COLO829 (cell line): Measurements from ENCODE around the gene C1orf50.

Source experiments
- DNase-seq: peaks from one replicate; pipeline ENCODE4 v3.0.0; 2012; ENCODE audit warnings: low spot score

The C1orf50 gene

GRCh38 chr1:42759114-42759513 is 7.9 kb upstream of the C1orf50 start:
- no peak for DNase-seq

DNA sequence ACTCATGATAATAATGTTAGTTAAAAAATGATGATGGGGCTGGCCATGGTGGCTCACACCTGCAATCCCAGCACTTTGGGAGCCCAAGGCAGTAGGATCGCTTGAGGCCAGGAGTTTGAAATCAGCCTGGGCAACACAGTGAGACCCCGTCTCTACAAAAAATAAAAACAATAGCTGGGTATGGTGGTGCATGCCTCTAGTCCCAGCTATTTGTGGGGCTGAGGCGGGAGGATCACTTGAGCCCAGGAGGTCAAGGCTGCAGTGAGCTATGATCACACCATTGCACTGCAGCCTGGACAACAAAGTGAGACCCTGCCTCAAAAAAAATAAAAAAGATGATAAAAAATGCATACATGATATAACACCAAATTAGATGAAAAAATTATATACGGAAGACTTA is 5.5 kb upstream of the C1orf50 start:
- no peak for DNase-seq

- DNase-seq, result no peak
Observed at GRCh38 chr1:42762269-42762668, 4.8 kb upstream of the C1orf50 start.

- no peak for DNase-seq
Observed at GRCh38 chr1:42765269-42765668, 1.8 kb upstream of the C1orf50 start.

- peak; percentile 58 for DNase-seq
Observed at GRCh38 chr1:42765832-42766740, 963 bp upstream of the C1orf50 start.

DNA sequence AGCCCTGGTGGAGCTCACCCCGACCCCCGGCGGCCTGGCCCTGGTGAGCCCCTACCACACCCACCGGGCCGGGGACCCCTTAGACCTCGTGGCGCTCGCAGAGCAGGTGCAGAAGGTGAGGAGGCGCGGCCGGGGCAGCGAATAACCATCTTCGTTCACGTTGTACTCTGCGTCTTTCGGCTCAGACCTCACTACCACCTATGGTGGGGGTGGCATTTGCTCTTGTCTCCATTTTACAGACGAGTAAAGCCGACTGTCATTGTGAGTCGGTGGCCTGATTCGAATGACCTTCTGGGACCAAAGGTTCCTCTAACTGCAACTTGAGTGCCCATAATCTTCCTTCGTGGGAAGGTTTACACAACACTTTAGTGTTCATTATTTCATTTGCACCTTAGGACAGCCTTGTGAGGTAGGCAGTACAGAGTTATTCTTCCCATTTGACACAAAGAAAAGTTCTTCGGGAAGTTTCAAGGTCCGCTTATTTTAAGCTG is 506 bp downstream of the C1orf50 start:
- DNase-seq, result no peak

GRCh38 chr1:42768172-42768571 is 1.1 kb downstream of the C1orf50 start:
- no peak for DNase-seq

- DNase-seq, result no peak
Observed at GRCh38 chr1:42769811-42770210, 2.8 kb downstream of the C1orf50 start.

DNA sequence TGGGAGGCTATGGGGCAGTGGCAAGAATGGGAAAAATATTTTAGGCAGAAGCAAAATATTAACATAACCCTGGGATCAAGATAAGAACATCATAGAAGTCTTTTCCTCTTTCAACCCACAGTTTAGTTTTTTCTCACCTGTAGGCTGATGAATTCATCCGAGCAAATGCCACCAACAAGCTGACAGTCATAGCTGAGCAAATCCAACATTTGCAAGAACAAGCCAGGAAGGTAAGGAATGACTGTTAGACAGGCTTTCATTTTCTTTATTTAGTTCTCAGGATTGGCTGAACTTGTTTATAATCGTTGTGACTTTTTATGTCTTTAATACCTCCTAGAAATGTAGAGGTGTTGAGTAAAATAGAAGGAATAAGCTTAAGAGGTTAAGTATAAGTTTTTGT is 6.4 kb downstream of the C1orf50 start:
- DNase-seq, result no peak

DNA sequence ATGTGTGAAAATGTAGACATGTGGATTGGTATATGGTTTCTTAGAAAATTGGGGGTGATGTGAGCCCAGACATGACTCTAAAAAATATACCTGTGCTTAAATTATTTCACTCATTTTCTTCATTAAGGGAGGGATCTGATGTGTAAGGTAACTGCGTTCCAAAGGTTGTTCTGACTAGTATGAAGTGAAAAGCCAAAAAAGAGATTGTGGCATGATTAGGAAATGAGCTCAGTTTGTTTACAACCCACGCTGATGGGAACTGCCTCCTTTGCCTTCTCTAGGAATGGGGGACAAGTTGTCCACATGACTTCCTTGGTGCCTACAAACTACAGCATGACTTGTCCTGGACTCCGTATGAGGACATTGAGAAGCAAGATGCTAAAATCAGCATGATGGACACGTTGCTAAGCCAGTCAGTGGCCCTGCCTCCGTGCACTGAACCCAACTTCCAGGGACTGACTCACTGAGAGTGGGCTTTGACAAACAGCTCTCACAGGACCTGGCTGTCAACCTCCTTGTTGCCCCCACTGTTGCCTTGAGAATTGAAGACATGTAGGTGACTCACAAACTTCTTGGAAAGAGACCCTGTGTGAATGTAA is 8.0 kb downstream of the C1orf50 start:
- DNase-seq, result no peak

- DNase-seq, result no peak
Observed at GRCh38 chr1:42776502-42776901, 9.5 kb downstream of the C1orf50 start.

DNA sequence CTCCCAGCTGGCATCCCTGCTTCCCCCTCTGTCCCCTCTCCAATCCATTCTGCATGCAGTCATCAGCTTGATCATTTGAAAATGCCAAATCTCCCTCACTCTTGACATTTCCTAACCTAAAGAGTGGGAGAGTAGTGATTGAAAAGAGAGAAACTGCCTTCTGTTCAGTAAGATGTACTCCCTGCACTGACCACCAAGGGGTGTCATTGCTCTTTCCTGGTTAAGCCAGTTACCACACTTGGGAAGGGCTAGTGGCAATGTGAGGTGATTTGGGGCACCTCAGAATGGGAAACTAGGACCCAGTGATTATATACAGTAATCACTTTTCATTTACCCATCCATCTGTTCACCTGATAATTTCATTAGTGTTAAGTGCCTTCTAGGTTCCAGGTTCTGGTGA is 10.8 kb downstream of the C1orf50 start:
- DNase-seq, result peak; percentile 41

DNA sequence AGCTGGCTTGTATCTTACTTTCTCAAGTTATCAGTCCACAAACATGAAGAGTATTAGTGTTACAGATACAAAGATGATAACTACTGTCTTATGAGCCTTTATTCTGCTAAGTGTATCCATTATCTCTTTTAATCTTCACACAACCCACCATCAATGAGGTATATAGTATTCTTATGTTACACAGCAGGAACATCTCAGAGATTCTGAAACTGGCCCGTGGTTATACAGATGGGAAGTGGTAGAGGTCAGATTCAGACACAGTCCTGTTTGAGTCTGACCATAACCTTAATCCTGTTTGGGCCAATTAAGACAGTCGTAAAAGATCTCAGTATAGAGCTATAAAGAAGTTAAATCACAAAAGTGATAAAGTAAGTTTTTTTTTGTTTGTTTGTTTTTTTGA is 12.7 kb downstream of the C1orf50 start:
- DNase-seq, result no peak

DNA sequence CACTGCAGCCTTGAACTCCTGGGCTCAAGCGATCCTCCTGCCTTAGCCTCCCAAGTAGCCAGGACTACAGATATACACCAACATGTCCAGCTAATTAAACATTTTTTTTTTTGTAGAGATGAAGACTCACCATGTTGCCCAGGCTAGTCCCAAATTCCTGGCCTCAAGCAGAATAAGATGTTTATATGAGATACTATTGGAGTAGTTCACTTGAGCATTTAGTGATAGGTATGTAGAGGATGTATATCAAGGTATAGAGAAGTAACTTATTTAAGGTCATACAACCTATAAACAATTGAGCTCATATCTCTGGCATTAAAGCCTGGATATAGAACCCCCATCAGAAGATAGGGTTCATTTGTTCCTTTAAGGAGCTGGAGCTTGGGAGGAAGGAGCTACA is 13.1 kb downstream of the C1orf50 start:
- no peak for DNase-seq

- no peak for DNase-seq
Observed at GRCh38 chr1:42783092-42783491, 16.0 kb downstream of the C1orf50 start.

DNA sequence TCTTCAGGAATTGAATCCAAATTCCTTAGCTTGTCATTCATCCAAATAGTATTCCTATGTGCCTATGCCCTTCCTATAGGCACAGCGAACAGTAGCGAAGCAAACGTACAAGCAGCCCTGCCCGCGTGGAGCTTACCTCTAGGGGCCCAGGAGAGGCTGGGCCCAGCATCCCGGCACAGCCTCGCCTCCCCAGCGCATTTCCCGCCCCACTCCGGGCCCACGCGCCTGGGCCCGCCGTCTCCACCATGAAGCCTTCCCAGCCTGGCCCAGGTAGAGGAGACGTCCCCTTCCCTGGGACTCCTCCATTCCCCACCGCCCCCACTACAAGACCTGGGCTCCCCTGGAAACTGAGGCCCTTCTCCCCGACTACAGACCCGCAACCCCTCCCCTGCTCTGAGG is 17.5 kb downstream of the C1orf50 start:
- DNase-seq, result no peak

DNA sequence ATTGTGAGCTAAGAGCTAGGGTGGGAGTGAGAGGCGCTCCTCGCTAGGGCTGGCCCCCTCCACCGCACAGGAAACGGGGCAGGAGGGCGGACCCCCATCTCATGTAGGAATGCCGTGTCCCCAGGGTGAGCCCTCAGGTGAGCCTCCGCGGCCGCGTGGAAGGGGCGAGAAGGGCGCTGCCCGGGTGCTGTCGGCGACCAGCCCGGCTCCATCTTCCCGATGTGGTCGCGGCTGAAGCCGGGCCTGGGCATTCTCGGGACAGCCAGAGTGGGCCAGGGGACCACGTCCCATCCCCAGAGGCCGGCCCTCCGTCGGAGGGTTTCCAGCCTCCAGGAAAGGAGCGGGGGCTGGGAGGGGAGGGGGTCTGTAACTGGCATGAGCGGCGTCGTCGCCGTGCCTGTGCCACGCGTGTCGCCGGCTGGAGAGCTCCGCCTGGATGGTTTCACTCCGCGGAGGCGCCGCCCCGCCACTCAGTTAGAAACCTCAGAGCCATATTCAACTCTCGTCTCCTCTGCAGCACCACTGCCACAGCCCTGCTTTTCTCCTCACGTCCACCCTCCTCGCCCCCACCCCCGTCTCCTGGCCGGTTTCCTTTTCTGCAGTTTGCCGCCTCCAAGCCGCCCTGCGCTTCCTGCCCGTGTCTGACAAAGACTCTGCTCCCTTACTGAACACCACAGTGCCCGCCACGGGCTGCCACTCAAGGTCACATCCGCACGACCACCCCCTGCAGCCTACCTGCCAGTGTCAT is 18.1 kb downstream of the C1orf50 start, which contains the start of gene TMEM269:
Gene TMEM269 (plus strand): TSS at position 46 of the 748 bp plus-strand sequence. CDS start 4,903 bp downstream, outside the sequence.
- no peak for DNase-seq

DNA sequence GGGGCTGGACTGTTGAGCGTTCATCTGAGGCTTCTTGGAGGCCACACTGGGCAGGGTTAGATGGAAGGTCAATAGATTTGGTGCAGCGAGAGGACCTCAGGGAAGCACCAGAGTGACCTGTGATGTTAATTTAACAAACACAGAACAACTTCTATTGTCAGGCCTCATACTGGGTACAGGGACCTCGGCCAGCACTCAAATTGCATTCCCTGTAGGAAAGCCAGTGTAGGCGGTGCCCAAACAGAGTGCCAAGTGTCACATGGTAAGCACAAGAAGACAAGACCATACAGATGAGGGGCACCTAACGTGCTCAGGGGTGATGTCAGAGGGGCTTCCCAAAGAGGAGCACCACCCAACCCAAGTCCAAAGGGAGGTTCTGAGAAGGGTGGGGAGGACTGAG is 19.0 kb downstream of the C1orf50 start:
- no peak for DNase-seq

DNA sequence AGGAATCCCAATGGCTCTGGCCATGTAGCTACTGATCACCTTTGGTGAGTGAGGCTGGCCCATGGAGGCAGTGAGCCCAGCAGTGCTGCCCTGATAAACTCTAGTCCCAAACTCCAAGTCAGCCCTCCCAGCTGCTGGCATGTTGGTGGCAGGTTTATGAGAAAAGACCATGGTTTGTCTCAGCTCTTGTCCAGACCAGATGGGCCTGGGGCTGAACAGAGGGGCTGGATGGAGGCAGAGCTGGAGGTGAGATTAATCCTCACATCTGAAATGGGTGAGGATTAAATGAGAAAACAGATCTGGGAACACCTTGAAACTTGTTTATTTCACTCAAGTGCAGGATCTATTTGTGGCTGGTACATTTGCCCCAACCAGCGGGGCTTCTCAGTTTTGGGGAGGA is 21.0 kb downstream of the C1orf50 start:
- no peak for DNase-seq

- no peak for DNase-seq
Observed at GRCh38 chr1:42793824-42794223, 26.8 kb downstream of the C1orf50 start.

GRCh38 chr1:42797414-42797813 is 30.4 kb downstream of the C1orf50 start:
- no peak for DNase-seq

DNA sequence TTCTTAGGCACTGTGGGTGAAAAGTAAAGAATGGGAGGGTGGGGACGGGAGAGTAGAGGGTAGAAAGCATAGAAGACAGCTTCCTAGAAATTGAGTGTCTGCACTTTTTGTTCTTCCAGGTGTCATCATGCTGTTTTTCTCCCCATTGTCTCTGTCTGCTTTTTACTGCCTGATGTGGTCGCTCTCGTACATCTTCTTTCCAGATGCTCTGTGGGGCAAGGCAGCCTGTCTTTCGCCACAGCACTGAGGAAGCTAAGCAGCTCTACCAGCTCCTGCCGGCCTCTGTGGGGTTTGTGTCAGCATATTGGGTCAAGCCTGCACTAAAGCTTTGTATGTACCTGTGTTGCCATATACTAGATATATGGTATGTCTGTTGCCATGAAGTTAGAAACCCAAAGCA is 30.9 kb downstream of the C1orf50 start:
- no peak for DNase-seq
